ENCODE measurements around the gene LRPPRC. TPM values are rescaled to one million over a fixed set of nuclear protein-coding genes. Genes with fewer than 3 reads are reported as not detected.

Gene LRPPRC
- total and polyA plus RNA-seq, 2 experiments from 2014 or later: 163 to 200 TPM

DNA sequence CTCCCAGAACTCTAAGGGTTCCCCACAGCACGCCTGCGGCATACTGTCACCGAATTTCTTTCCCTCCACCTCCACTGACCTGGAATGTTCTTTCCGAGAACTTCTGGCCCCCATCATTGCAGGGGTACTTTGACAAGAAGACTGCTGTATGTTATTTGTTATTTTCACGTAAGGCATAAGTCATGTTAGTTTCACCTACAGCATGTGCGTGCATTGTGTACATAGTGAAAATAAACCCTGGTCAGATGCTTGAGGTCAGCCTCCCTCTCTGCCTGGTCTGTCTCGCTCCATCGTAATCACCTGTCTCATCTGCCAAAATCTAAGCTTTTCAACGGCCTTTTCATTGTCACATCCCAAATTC is 152.9 kb downstream of the LRPPRC start:
- H3K36me3 ChIP-seq (ENCODE audit: insufficient read depth): no peaks in the 10 kb centered on the region
- no peak overlapping the region for H3K4me3 Mint-ChIP-seq
- peaks cover 15% of the 10 kb centered on the region for H3K4me1 Mint-ChIP-seq
- ATAC-seq (no peak), DNase-seq (ENCODE audit: low spot score) (no peak)
- H3K27ac Mint-ChIP-seq: no peak overlapping the region
- no peaks in the 10 kb centered on the region for H3K9me3 Mint-ChIP-seq
- no peak overlapping the region for H3K4me2 ChIP-seq
- H3K9me2 ChIP-seq (ENCODE audit: insufficient read depth): 0 out of 2 replicates have a peak, but pooled peaks cover 5% of the 10 kb centered on the region
- no peaks in the 10 kb centered on the region; the same call in 1 of the 2 replicates for H3K4me1 ChIP-seq (ENCODE audit: insufficient read depth)
- H2AFZ ChIP-seq: no peak overlapping the region
- H3F3A ChIP-seq (replicated peaks; ENCODE audit: low read depth): no peaks in the 10 kb centered on the region
- peaks cover 6% of the 10 kb centered on the region for H3K27me3 Mint-ChIP-seq (ENCODE audit: insufficient read depth, low read depth, poor library complexity)
- TF ChIP-seq ZNF114 (CRISPR knock-in tag; IDR thresholded peaks at IDR 0.05) (no peak), ZNF331 (CRISPR knock-in tag; IDR thresholded peaks at IDR 0.05; ENCODE audit: low read depth) (no peak), STAT1 (IDR thresholded peaks at IDR 0.05; ENCODE audit: unreplicated experiment) (no peak), CREB1 (CRISPR knock-in tag; IDR thresholded peaks at IDR 0.05; ENCODE audit: low read depth) (no peak), JUNB (IDR thresholded peaks at IDR 0.05; ENCODE audit: unreplicated experiment) (no peak)
- TF ChIP-seq, protein P1, sequence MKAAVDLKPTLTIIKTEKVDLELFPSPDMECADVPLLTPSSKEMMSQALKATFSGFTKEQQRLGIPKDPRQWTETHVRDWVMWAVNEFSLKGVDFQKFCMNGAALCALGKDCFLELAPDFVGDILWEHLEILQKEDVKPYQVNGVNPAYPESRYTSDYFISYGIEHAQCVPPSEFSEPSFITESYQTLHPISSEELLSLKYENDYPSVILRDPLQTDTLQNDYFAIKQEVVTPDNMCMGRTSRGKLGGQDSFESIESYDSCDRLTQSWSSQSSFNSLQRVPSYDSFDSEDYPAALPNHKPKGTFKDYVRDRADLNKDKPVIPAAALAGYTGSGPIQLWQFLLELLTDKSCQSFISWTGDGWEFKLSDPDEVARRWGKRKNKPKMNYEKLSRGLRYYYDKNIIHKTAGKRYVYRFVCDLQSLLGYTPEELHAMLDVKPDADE (IDR thresholded peaks at IDR 0.05): no peak
- TF ChIP-seq, protein P2, sequence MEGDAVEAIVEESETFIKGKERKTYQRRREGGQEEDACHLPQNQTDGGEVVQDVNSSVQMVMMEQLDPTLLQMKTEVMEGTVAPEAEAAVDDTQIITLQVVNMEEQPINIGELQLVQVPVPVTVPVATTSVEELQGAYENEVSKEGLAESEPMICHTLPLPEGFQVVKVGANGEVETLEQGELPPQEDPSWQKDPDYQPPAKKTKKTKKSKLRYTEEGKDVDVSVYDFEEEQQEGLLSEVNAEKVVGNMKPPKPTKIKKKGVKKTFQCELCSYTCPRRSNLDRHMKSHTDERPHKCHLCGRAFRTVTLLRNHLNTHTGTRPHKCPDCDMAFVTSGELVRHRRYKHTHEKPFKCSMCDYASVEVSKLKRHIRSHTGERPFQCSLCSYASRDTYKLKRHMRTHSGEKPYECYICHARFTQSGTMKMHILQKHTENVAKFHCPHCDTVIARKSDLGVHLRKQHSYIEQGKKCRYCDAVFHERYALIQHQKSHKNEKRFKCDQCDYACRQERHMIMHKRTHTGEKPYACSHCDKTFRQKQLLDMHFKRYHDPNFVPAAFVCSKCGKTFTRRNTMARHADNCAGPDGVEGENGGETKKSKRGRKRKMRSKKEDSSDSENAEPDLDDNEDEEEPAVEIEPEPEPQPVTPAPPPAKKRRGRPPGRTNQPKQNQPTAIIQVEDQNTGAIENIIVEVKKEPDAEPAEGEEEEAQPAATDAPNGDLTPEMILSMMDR (conservative IDR thresholded peaks at IDR 0.05; ENCODE audit: low read depth in 2 of 2): no peak
- TF ChIP-seq, protein P3, sequence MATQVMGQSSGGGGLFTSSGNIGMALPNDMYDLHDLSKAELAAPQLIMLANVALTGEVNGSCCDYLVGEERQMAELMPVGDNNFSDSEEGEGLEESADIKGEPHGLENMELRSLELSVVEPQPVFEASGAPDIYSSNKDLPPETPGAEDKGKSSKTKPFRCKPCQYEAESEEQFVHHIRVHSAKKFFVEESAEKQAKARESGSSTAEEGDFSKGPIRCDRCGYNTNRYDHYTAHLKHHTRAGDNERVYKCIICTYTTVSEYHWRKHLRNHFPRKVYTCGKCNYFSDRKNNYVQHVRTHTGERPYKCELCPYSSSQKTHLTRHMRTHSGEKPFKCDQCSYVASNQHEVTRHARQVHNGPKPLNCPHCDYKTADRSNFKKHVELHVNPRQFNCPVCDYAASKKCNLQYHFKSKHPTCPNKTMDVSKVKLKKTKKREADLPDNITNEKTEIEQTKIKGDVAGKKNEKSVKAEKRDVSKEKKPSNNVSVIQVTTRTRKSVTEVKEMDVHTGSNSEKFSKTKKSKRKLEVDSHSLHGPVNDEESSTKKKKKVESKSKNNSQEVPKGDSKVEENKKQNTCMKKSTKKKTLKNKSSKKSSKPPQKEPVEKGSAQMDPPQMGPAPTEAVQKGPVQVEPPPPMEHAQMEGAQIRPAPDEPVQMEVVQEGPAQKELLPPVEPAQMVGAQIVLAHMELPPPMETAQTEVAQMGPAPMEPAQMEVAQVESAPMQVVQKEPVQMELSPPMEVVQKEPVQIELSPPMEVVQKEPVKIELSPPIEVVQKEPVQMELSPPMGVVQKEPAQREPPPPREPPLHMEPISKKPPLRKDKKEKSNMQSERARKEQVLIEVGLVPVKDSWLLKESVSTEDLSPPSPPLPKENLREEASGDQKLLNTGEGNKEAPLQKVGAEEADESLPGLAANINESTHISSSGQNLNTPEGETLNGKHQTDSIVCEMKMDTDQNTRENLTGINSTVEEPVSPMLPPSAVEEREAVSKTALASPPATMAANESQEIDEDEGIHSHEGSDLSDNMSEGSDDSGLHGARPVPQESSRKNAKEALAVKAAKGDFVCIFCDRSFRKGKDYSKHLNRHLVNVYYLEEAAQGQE (IDR thresholded peaks at IDR 0.05; ENCODE audit: unreplicated experiment): no peak
- TF ChIP-seq, protein P4, sequence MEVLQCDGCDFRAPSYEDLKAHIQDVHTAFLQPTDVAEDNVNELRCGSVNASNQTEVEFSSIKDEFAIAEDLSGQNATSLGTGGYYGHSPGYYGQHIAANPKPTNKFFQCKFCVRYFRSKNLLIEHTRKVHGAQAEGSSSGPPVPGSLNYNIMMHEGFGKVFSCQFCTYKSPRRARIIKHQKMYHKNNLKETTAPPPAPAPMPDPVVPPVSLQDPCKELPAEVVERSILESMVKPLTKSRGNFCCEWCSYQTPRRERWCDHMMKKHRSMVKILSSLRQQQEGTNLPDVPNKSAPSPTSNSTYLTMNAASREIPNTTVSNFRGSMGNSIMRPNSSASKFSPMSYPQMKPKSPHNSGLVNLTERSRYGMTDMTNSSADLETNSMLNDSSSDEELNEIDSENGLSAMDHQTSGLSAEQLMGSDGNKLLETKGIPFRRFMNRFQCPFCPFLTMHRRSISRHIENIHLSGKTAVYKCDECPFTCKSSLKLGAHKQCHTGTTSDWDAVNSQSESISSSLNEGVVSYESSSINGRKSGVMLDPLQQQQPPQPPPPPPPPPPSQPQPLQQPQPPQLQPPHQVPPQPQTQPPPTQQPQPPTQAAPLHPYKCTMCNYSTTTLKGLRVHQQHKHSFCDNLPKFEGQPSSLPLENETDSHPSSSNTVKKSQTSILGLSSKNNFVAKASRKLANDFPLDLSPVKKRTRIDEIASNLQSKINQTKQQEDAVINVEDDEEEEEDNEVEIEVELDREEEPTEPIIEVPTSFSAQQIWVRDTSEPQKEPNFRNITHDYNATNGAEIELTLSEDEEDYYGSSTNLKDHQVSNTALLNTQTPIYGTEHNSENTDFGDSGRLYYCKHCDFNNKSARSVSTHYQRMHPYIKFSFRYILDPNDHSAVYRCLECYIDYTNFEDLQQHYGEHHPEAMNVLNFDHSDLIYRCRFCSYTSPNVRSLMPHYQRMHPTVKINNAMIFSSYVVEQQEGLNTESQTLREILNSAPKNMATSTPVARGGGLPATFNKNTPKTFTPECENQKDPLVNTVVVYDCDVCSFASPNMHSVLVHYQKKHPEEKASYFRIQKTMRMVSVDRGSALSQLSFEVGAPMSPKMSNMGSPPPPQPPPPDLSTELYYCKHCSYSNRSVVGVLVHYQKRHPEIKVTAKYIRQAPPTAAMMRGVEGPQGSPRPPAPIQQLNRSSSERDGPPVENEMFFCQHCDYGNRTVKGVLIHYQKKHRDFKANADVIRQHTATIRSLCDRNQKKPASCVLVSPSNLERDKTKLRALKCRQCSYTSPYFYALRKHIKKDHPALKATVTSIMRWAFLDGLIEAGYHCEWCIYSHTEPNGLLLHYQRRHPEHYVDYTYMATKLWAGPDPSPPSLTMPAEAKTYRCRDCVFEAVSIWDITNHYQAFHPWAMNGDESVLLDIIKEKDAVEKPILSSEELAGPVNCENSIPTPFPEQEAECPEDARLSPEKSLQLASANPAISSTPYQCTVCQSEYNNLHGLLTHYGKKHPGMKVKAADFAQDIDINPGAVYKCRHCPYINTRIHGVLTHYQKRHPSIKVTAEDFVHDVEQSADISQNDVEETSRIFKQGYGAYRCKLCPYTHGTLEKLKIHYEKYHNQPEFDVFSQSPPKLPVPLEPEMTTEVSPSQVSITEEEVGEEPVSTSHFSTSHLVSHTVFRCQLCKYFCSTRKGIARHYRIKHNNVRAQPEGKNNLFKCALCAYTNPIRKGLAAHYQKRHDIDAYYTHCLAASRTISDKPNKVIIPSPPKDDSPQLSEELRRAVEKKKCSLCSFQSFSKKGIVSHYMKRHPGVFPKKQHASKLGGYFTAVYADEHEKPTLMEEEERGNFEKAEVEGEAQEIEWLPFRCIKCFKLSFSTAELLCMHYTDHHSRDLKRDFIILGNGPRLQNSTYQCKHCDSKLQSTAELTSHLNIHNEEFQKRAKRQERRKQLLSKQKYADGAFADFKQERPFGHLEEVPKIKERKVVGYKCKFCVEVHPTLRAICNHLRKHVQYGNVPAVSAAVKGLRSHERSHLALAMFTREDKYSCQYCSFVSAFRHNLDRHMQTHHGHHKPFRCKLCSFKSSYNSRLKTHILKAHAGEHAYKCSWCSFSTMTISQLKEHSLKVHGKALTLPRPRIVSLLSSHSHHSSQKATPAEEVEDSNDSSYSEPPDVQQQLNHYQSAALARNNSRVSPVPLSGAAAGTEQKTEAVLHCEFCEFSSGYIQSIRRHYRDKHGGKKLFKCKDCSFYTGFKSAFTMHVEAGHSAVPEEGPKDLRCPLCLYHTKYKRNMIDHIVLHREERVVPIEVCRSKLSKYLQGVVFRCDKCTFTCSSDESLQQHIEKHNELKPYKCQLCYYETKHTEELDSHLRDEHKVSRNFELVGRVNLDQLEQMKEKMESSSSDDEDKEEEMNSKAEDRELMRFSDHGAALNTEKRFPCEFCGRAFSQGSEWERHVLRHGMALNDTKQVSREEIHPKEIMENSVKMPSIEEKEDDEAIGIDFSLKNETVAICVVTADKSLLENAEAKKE (CRISPR knock-in tag; IDR thresholded peaks at IDR 0.05): no peak
- H3K27ac ChIP-seq (ENCODE audit: low read depth): no peak overlapping the region
- H4K20me1 ChIP-seq (replicated peaks; ENCODE audit: insufficient read depth): no peaks in the 10 kb centered on the region
- no peaks in the 10 kb centered on the region for H3K36me3 Mint-ChIP-seq (ENCODE audit: low read depth)
- no peak overlapping the region for H3K4me3 ChIP-seq
- H3K79me2 ChIP-seq (replicated peaks; ENCODE audit: insufficient read depth): no peaks in the 10 kb centered on the region
- H3K27me3 ChIP-seq (ENCODE audit: insufficient read depth): no peaks in the 10 kb centered on the region
